SK-MEL-5 (cell line): ENCODE measurements around the gene BTBD6. TPM values are rescaled to one million over a fixed set of nuclear protein-coding genes. Genes with fewer than 3 reads are reported as not detected.
"Not testable (repeated sequence)": the region's sequence is repeated elsewhere in the genome, so short reads cannot be mapped to it uniquely, and the experiment has no call there.

Source experiments
- DNase-seq: peaks from one replicate; pipeline ENCODE4 v3.0.0-alpha.2; 2016; ENCODE audit warnings: low read depth, low spot score
- in situ Hi-C: cut with HindIII; loops from 2 replicates; pipeline ENCODE4 v1.10.0; 2016; ENCODE audit warnings: low sequenced_read_pairs, high pct_unique_total_duplicates, low pct_unique_long_range_greater_than_20kb
- total RNA-seq: library from RNA; depleted of rRNA; stranded (reverse); fragments of >200 nt; shearing (Covaris generic); gene quantifications from 2 replicates; pipeline ENCODE4 v1.2.3, GENCODE V29; 2014

The BTBD6 gene
- total RNA-seq, 1 experiment from 2014 or later, result 35.1 TPM

DNA sequence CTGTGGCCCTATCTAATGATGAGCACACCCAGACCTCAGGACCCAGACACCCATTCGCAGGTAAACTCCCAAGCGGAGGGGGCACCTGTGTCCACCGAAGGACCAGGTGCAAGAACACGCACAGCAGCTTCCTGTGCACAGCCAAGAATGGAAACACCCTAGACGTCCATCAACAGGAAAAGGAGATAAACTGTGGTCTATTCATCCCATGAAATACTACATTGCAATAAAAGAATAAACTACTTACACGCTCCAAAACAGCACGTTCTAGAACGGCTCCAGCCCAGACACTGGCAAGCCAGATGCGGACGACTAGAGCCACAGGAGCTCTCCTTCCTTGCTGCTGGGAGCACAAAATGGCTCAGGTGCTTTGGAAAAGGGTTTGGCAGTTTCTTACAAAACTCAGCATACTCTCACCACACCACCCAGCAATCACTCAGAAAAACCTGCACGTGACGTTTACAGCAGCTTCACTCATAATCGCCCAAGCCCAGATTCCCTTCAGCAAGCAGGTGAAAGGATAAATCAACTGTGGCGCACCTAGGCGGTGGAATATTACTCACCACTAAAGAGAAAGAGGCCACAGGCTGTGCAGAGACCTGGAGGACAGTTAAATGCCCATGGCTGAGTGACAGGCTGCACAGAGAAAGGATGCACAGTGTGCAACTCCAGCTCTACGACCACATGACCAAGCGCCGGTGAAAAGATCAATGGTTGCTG lies 31.5 kb downstream of the BTBD6 start:
- peak; percentile 23 for DNase-seq
- in situ Hi-C loops, result no loop called here

DNA sequence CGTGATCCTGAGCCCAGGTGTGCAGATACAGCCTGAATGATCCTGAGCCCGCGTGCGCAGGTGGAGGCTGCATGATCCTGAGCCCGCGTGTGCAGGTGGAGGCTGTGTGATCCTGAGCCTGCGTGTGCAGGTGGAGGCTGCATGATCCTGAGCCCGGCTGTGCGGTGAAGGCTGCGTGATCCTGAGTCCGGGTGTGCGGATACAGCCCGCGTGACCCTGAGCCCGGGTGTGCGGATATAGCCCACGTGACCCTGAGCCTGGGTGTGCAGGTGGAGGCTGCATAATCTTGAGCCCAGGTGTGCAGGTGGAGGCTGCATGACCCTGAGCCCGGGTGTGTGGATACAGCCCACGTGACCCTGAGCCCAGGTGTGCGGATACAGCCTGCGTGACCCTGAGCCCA lies 32.2 kb downstream of the BTBD6 start:
- no peak for DNase-seq
- in situ Hi-C loops, result no loop called here

DNA sequence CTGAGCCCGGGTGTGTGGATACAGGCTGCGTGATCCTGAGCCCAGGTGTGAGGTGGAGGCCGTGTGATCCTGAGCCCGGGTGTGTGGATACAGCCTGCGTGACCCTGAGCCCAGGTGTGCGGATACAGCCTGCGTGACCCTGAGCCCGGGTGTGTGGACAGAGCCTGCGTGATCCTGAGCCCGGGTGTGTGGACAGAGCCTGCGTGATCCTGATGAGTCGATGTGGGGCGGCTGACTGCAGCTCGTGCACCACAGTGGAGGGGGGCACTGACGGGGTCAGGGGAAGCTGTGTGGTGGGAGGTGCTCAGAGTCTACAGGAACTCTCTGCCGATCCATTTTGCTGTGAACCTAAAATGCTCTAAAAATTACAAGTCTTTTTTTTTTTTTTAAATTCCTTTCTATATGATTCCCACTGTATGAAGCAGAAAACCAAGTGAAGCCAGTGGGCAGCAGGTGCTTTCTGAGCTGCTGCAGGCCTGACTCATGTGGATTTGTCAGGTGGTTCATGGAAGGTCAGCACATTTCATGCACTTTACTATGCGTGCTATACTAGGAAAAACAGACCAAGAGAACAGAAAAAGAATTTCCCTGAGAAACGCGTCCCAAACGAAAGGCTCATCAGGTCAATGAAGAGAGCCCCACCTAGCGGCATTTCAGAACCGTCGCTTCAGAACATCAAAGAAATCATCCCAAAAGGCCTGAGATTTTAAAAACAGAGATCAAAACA lies 33.2 kb downstream of the BTBD6 start:
- in situ Hi-C loops, result no loop called here
- peak; percentile 82 for DNase-seq

- no peak for DNase-seq
- in situ Hi-C loops, result no loop called here
Measured at GRCh38 chr14:105282098-105282725, 33.9 kb downstream of the BTBD6 start.

- in situ Hi-C loops, result no loop called here
- DNase-seq, result no peak
Measured at GRCh38 chr14:105283028-105283427, 34.7 kb downstream of the BTBD6 start.

- in situ Hi-C loops, result no loop called here
- DNase-seq, result no peak
Measured at GRCh38 chr14:105283899-105284298, 35.6 kb downstream of the BTBD6 start.

GRCh38 chr14:105285174-105285573 lies 36.8 kb downstream of the BTBD6 start:
- no peak for DNase-seq
- in situ Hi-C loops, result no loop called here

DNA sequence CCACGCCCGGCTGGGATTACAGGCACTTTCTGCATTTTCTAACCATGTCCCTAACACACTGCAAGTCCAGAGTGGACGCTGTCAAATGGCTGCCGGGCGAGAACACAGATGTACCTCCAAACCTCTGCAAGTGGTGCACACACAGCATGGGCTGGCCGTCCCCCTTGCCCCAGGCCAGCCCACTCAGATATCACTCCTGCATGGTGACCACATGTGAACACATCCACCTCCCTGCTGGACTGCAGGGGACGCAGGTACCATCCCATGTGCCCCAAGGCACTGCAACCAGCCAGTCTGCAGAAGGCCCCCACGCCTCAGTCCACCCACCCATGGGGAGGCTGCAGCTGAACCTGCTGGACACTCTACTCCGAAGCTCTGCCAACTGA lies 38.4 kb downstream of the BTBD6 start:
- DNase-seq, result no peak
- in situ Hi-C loops, result no loop called here

- DNase-seq, result no peak
- in situ Hi-C loops, result no loop called here
Measured at GRCh38 chr14:105287249-105288102, 39.1 kb downstream of the BTBD6 start.

- in situ Hi-C loops, result not testable (repeated sequence)
Measured at GRCh38 chr14:105288936-105289335, 40.6 kb downstream of the BTBD6 start.

DNA sequence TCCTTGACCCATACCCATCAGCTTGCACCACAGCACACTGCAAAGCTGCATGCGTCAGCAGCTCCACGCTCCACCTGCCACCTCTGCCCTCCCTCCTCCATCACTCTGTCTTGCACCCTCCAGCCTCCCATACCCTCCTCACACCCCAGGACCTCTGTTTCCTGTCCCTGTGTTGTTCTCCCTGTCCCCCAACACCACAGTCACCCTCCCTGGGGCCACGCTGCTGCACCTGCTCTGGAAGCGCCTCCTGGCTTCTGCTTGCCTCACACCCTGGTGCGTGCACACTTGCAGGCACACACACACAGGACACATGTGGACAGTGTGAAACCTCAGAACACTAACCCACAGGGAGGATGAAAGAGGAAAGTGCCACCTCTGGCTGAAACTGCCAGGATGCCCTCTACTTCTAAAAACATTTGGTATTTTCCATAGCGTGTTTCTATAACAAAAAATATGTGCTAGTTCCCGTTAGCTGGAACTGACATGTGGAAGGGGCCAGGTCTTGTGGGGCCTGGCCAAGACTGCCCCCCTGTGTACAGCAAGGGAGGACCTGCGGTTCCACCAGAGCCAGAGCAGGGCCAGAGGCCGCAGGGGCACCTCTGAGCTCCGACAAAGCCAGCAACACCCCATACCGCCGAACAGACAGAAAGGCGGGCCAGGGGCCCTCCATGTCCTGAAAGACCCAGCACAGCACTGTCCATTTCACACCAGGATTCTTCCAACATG lies 42.5 kb downstream of the BTBD6 start:
- DNase-seq, result no peak
- in situ Hi-C loops, result no loop called here

More at GRCh38 chr14:105288936-105289335, 40.6 kb downstream of the BTBD6 start:
- not testable (repeated sequence) for DNase-seq

DNA sequence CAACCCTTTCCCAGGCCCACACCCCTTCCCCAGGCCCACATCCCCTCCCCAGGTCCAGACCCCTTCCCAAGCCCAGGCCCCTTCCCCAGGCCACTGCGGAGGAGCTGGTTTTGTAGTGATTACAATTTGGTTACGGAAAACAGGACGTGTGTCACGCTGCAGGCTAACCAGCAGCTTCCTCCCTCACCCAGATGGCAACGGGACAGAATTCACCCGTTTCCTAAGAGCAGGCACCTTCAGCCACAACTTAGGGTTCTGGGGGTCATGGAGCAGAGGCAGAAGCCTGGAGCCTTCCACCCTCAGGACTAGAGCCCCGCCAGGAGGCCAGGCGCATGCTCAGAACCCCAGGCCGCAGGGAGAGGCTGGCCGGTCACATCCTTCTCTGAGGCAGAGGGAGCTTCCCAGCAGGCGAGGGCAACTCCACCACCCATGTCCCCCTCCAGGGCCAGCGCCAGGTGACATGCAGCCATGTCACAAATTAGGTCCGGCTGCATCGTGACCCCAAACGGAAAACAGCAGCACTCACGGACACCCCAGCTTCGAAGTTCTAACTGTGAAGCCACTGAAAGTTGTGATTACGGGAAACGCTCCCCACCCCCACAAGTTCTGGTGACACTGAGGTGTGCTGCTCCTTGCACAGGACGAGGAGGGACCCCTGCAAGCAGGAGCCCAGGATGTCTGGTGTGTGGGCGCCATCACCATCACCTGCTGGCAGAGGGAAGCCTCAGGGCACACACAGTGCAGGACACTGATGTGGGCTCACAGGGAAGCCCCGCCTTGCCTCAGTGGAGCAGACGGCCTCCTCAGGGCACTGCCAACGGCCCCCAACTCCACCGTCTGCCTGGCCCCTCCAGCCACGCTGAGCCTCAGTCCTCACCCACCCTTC lies 44.7 kb downstream of the BTBD6 start:
- no peak for DNase-seq
- in situ Hi-C loops, result no loop called here

DNA sequence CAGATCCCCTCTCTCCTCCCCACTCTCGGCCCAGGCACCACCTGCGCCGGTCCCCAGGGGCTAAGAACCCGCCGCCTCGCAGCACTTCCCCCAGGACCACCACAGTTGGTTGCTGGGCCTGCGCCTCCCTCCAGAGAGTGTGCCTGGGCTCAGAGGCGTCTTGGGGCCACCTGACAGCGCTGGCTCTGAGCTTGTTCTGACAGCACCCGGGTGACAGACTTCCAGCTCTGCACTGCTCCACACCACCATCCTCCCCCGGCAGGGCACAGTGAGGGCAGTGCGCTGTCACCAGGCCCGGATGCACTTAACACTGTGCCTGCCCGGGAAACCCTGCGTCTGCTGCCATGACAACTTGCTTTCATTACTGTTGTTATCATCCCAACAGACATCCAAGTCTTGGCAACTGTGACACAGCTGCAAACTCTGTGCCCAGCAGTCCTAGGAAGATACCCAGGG lies 45.8 kb downstream of the BTBD6 start:
- no peak for DNase-seq
- in situ Hi-C loops, result no loop called here

DNA sequence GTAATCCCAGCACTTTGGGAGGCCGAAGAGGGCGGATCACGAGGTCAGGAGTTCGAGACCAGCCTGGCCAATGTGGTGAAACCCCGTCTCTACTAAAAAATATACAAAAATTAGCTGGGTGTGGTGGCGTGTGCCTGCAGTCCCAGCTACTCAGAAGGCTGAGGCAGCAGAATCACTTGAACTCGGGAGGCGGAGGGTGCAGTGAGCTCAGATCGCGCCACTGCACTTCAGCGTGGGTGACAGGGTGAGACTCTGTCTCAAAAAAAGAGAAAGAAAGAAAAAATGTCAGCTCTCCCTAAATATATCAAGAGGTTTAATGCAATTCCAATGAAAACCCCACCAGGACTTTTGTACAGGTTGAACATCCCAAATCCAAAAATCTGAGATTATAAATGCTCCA lies 49.0 kb downstream of the BTBD6 start:
- DNase-seq, in situ Hi-C loops: not testable (repeated sequence)

DNA sequence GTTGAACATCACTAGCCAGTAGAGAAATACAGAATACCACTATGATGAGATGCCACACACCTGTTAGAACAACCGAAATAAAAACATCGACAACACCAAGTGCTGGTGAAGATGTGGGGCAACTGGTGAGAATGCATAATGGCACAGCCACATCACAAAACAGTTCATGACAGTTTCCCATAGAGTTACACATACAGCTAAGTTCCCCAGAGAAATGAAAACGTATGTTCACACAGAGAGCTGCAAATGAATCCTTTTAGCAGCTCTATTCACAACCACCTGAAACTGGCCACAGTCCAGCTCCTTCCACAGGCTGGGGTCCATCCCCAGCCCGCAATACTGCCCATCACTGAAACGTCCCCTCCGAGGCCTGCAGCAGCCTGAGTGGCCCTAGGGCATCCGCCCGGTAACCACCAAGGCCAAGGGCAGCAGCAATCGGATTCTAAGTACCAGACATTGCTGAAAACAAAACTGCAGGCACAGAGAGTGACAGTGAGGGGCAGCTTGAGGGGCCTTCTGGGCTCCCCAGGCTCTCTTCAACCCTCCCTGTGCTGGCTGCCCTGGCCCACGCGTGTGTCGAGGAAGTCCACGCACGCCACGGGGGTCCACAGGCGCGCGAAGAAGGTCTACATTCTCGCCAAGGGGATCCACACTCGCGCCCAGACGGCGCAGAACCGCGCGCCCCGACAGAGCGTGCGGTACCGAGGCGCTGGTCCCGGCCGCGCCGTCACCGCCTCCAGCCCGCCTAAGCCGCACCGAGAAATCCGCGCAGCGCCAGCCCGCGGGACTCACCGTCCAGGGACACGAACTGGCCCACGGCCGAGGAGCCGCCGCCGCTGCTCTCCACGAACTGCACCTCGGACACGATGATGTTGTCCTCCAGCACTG lies 51.6 kb downstream of the BTBD6 start:
- DNase-seq, result no peak
- in situ Hi-C loops, result no loop called here
